Ovary (tissue), 3 donors: Measurements from ENCODE around the gene DOC2A.

ENCODE experiments used
- EP300 ChIP-seq: sonication (generic); formaldehyde crosslinking; IDR thresholded peaks from one replicate; pipeline ENCODE4 v1.6.1; 2017; ENCODE audit warnings: antibody characterized with exemption
- POLR2A ChIP-seq: fragments of 450-650 bp; IDR thresholded peaks from one replicate; pipeline ENCODE4 v1.6.1; 2017; ENCODE audit warnings: antibody characterized with exemption, mild to moderate bottlenecking, moderate library complexity
- TF ChIP-seq, protein P1 (sequence below), 3 donors: fragments of 450-650 bp in 2 of 3; fragments of 200-600 bp in 1 of 3; IDR thresholded peaks; one replicate each; pipeline versions ENCODE4 v1.5.1 to v1.8.0; 2016 to 2022; ENCODE audit warnings: antibody characterized with exemption in 3 of 3, mild to moderate bottlenecking in 1 of 3
- donor health status: DM: no; HTN: no; CAD: no.

DNA sequence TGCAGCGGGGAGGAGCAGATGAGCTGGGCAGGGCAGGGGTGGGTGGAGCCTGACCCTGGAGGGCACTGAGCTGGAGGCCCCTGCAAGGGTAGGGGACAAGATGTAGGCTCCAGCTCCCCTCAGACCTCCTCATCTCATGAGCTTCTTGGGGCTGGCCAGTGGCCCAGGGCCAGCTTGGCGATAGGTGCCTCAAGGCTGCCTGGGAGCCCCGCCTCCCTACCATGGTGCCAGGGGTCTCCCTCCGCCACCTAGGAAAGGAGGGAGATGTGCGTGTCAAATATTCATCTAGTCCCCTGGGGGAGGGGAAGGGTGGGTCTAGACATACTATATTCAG, 19.3 kb downstream of the DOC2A start:
- TF ChIP-seq POLR2A (no peak), EP300 (no peak)
- TF ChIP-seq, protein P1, sequence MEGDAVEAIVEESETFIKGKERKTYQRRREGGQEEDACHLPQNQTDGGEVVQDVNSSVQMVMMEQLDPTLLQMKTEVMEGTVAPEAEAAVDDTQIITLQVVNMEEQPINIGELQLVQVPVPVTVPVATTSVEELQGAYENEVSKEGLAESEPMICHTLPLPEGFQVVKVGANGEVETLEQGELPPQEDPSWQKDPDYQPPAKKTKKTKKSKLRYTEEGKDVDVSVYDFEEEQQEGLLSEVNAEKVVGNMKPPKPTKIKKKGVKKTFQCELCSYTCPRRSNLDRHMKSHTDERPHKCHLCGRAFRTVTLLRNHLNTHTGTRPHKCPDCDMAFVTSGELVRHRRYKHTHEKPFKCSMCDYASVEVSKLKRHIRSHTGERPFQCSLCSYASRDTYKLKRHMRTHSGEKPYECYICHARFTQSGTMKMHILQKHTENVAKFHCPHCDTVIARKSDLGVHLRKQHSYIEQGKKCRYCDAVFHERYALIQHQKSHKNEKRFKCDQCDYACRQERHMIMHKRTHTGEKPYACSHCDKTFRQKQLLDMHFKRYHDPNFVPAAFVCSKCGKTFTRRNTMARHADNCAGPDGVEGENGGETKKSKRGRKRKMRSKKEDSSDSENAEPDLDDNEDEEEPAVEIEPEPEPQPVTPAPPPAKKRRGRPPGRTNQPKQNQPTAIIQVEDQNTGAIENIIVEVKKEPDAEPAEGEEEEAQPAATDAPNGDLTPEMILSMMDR (IDR thresholded peaks at IDR 0.05) = no peak
